NCI-H526 (cell line): ENCODE data around the gene PINLYP.
"Not testable (repeated sequence)": the region's sequence is repeated elsewhere in the genome, so short reads cannot be mapped to it uniquely, and the experiment has no call there.

ENCODE experiments used
- DNase-seq, 2 experiments: peaks; one replicate each; lab custom pipeline; 2025; lab: John Stamatoyannopoulos, UW

The PINLYP gene

DNA sequence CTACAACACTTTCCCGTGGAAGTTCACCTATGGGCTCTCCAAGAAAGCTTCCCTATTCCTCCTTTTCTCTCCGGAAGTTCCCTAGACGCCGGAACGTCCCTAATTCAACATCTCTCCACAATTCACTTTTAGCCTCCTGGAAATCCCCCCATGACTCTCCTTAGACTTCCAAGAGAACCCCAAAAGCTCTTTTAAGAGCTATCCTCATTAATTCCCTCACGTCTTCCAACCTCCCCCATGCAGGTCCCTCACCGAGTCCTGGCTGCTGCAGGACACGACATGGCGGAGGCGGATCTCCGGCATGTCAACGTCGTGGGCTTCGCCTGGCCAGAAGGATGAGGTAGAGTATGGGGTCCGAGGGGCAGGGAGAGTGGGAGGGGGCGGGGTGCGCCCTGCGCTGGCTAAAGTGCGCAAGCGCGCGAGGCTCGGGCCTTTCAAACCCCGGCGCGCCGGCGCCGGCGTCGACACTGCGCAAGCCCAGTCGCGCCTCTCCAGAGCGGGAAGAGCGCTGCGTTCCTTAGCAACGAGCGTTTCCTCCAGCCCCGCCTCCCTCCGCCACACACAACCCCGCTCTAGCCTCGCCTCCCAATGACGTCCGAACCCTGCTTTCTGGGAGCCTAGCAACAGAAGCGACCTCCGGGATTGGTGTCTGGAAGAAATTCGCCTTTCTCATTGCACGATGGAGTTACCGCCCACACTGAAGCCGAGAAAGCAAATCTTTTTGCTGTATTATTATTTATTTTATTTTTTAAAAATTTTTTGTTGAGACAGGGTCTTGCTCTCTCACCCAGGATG is at the start of gene PINLYP, which contains the start of gene XRCC1:
TSS of gene PINLYP (plus strand) at position 646 of the 795 bp plus-strand sequence. CDS start 1,391 bp downstream, outside the sequence.
TSS of gene XRCC1 (minus strand) at position 372 of the 795 bp plus-strand sequence. CDS start at position 303, 69 bp downstream.
- peak; percentile 98 to 99 for DNase-seq

DNA sequence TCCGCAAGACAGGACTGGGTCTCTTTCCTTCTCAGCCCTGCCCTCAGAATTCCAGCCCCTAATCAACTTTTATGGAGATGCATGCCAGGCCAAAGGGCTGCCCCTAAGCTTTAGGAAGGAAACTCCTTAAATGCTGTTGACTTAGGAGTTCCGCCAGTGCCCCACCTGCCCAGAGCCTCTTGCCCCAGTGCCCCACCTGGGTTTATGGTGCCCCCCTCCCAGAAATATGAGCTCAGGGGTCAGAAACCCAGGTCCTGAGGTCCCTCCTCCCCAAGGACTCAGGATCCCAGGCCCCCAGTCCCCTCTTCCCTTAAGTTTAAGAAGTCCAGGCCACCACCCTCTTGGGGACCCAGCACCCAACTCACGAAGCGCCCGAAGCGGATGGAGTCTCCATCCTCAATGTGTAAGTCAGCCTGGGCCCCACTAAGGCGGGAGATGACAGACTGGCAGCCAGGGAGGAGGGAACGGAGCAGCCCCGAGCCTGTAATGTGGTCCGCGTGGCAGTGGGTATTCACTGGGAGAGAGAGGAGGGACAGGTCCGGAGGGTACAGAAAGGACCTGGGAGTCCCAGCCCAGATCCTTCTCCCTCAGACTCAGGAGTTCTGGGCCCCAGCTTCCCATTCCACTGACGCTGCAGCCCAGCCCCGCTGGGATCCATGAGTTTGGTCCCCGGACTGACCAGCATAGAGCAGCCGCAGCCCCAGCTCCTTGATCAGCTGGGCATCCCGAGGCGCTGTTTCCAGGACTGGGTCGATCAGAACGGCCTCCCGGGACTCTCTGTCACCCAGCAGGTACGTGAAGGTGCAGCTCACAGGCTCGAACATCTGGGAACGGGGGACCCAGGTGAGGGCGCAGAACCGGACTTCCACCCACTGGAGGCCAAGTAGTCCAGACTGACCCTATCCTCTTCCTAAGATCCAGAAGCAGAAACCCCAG is 49.5 kb upstream of the PINLYP start:
- peak in 1 of 2 experiments; percentile 56 for DNase-seq

- DNase-seq, result peak; percentile 23 to 92
These were observed 48.4 kb upstream of the PINLYP start, which contains the start of gene ETHE1 for GRCh38 chr19:43526884-43527859. TSS of gene ETHE1 (minus strand) at chr19:43527201. CDS start at chr19:43527177, 24 bp downstream.

- DNase-seq, result no peak
These were observed 47.6 kb upstream of the PINLYP start for GRCh38 chr19:43527860-43528622.

- peak in 1 of 2 experiments; percentile 88 for DNase-seq
These were observed 43.0 kb upstream of the PINLYP start for GRCh38 chr19:43532571-43532961.

GRCh38 chr19:43532962-43533545 is 42.5 kb upstream of the PINLYP start, which contains the start of gene ZNF575:
TSS of gene ZNF575 (plus strand) at chr19:43533188. CDS start at chr19:43534423, 1,235 bp downstream.
- peak; percentile 94 to 97 for DNase-seq

- DNase-seq, result peak; percentile 99 to 100
These were observed 41.9 kb upstream of the PINLYP start for GRCh38 chr19:43533546-43534304.

- DNase-seq, result no peak
These were observed 41.2 kb upstream of the PINLYP start for GRCh38 chr19:43534305-43534815.

DNA sequence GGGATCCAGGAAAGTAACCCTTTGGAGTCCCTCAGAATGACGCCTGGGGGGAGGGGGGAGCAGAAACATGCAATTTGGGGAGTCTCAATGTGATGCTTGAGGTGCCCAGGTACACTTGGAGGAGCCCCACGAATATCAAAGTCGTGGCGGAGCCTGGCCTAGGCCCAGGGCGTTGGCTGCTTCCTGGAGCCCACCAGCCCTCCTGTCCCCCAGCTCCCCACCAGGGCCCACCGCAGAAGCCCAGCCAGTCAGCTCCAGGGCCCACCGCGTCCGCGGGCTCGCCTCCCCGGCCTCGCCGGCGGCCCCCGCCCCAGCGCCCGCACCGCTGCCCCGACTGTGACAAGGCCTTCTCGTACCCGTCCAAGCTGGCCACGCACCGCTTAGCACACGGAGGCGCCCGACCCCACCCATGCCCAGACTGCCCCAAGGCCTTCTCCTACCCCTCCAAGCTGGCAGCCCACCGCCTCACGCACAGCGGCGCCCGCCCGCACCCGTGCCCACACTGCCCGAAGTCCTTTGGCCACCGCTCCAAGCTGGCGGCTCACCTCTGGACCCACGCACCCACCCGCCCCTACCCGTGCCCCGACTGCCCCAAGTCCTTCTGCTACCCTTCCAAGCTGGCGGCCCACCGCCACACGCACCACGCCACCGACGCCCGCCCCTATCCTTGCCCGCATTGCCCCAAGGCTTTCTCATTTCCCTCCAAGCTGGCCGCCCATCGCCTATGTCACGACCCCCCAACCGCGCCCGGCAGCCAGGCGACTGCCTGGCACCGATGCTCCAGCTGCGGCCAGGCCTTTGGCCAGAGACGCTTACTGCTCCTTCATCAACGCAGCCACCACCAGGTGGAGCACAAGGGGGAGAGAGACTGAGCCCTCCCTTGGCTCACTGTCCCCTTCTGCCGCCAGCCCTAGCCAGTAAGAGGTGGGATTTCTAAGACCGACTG is 40.5 kb upstream of the PINLYP start:
- DNase-seq, result peak; percentile 24 to 71

DNA sequence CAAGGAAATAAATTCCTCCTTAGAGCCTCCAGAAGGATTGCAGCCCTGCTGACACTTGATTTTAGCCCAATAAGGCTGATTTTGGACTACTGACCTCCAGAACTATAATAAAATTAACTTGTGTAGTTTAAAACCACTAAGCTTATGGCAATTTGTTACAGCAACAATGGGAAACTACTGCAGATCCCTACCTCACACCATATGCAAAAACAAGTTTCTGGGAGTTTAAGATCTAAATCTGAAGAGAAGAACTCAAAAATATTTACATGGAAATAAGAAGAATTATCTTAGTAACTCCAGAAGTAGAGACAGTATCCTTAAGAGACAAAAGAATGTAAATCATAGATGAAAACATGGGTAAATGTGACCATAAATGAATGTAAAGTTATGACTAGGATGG is 36.7 kb upstream of the PINLYP start:
- no peak for DNase-seq

DNA sequence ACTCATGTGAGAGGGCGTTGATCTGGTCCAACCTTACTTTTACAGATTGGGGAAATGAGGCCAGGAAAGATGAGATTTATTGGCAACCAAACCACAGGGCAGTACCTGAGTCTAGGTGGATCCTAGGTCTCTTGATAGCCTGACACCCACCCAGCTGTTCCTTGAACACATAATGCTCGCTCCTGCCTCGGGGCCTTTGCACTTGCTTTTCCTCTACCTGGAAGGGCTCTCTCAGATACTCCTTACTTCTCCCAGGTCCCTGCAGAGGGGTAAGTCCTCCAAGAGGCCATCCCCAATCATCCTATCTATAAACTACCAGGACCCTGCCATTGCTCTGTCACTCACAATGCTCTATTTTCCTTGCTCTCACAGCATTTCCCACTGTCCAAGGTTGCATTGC is 35.2 kb upstream of the PINLYP start:
- no peak for DNase-seq

- no peak for DNase-seq
These were observed 33.5 kb upstream of the PINLYP start for GRCh38 chr19:43541920-43542650.

- no peak for DNase-seq
These were observed 31.5 kb upstream of the PINLYP start for GRCh38 chr19:43544077-43544476.

GRCh38 chr19:43545276-43545675 is 30.3 kb upstream of the PINLYP start:
- no peak for DNase-seq

GRCh38 chr19:43545981-43546380 is 29.6 kb upstream of the PINLYP start:
- no peak for DNase-seq

GRCh38 chr19:43546581-43546980 is 29.0 kb upstream of the PINLYP start:
- DNase-seq, result no peak

DNA sequence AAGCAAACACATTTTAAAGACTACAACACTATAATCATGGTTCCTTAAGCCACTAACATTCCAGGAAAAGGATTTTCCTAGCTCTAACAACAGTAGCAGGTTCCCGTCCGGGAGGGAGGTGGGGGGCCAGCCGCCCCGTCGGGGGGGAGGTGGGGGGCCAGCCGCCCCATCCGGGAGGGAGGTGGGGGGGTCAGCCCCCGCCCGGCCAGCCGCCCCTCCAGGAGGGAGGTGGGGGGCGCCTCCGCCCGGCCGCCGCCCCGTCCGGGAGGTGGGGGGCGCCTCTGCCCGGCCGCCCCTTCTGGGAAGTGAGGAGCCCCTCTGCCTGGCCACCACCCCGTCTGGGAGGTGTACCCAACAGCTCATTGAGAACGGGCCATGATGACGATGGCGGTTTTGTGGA is 27.7 kb upstream of the PINLYP start:
- DNase-seq, result not testable (repeated sequence)
